GM21619 (cell line): ENCODE measurements around the gene CNTNAP2.
"Not testable (repeated sequence)": the region's sequence is repeated elsewhere in the genome, so short reads cannot be mapped to it uniquely, and the experiment has no call there.

ENCODE experiments used
- ATAC-seq: cut with Tn5 transposase; IDR thresholded peaks from one replicate; pipeline ENCODE4 v1.9.1; 2021; ENCODE audit not compliant: unreplicated experiment

CNTNAP2 gene

GRCh38 chr7:148264933-148265557, 2148.4 kb downstream of the CNTNAP2 start:
- peak; percentile 63 for ATAC-seq

GRCh38 chr7:148265896-148266295, 2149.3 kb downstream of the CNTNAP2 start:
- no peak for ATAC-seq

- ATAC-seq: no peak
Measured at GRCh38 chr7:148266795-148267194, 2150.2 kb downstream of the CNTNAP2 start.

GRCh38 chr7:148270576-148270975, 2154.0 kb downstream of the CNTNAP2 start:
- ATAC-seq: no peak

- no peak for ATAC-seq
Measured at GRCh38 chr7:148274118-148274517, 2157.5 kb downstream of the CNTNAP2 start.

GRCh38 chr7:148275359-148275890, 2158.8 kb downstream of the CNTNAP2 start:
- ATAC-seq: no peak

GRCh38 chr7:148276314-148277041, 2159.9 kb downstream of the CNTNAP2 start:
- ATAC-seq: no peak

- ATAC-seq: no peak
Measured at GRCh38 chr7:148277042-148277660, 2160.6 kb downstream of the CNTNAP2 start.

- ATAC-seq: no peak
Measured at GRCh38 chr7:148286150-148286549, 2169.5 kb downstream of the CNTNAP2 start.

GRCh38 chr7:148287538-148287937, 2170.9 kb downstream of the CNTNAP2 start:
- no peak for ATAC-seq

GRCh38 chr7:148288592-148289151, 2172.1 kb downstream of the CNTNAP2 start:
- no peak for ATAC-seq

- ATAC-seq: no peak
Measured at GRCh38 chr7:148289630-148290029, 2173.0 kb downstream of the CNTNAP2 start.

- ATAC-seq: no peak
Measured at GRCh38 chr7:148290538-148290937, 2173.9 kb downstream of the CNTNAP2 start.

GRCh38 chr7:148291799-148292198, 2175.2 kb downstream of the CNTNAP2 start:
- no peak for ATAC-seq

GRCh38 chr7:148296994-148297644, 2180.5 kb downstream of the CNTNAP2 start:
- ATAC-seq: no peak

GRCh38 chr7:148298768-148299167, 2182.2 kb downstream of the CNTNAP2 start:
- ATAC-seq: not testable (repeated sequence)

GRCh38 chr7:148299350-148300276, 2183.0 kb downstream of the CNTNAP2 start:
- ATAC-seq: no peak

- ATAC-seq: not testable (repeated sequence)
Measured at GRCh38 chr7:148302436-148302835, 2185.8 kb downstream of the CNTNAP2 start.

- ATAC-seq: no peak
Measured at GRCh38 chr7:148303295-148304082, 2186.9 kb downstream of the CNTNAP2 start.
